ENCODE measurements around the gene TXNRD1.

DNA sequence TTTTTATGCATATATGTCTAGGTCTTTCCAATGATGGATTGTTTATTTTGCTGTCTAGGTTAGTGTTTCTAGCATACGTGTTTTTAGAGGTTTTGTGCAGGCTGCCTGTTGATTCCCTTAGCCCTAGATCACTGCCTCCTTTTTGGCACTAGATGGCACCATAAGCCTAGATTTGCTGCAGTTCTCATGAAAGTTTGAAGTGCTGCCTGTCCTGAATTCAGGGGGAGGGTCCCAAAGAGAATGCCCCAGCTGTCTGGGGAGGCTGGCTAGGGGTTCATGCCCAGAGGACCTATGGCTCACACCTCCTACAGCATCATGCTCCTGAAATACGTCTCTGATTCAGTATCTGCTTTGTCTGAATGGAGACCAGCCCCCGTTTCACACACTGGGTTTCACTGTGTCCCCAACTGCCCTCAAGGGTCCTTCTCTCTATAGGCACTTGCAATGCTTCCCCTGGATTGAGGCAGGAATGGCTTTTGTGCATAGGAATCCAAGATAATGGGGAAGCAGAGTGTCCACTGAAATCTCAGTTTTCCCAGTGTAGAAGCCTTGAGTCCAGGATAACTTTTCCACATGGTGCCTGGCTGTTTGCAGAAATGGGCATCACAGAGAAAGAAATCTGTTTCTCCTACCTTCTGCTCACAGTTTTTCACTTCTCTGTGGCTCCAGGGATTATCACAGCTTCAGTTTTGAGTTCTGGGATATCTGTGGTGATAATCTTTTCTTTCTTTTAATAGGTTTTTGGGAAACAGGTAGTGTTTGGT is 14.2 kb upstream of the TXNRD1 start:
- TF ChIP-seq, protein P1, sequence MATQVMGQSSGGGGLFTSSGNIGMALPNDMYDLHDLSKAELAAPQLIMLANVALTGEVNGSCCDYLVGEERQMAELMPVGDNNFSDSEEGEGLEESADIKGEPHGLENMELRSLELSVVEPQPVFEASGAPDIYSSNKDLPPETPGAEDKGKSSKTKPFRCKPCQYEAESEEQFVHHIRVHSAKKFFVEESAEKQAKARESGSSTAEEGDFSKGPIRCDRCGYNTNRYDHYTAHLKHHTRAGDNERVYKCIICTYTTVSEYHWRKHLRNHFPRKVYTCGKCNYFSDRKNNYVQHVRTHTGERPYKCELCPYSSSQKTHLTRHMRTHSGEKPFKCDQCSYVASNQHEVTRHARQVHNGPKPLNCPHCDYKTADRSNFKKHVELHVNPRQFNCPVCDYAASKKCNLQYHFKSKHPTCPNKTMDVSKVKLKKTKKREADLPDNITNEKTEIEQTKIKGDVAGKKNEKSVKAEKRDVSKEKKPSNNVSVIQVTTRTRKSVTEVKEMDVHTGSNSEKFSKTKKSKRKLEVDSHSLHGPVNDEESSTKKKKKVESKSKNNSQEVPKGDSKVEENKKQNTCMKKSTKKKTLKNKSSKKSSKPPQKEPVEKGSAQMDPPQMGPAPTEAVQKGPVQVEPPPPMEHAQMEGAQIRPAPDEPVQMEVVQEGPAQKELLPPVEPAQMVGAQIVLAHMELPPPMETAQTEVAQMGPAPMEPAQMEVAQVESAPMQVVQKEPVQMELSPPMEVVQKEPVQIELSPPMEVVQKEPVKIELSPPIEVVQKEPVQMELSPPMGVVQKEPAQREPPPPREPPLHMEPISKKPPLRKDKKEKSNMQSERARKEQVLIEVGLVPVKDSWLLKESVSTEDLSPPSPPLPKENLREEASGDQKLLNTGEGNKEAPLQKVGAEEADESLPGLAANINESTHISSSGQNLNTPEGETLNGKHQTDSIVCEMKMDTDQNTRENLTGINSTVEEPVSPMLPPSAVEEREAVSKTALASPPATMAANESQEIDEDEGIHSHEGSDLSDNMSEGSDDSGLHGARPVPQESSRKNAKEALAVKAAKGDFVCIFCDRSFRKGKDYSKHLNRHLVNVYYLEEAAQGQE (IDR thresholded peaks at IDR 0.05; ENCODE audit: insufficient replicate concordance, low read depth), result no peak
- TF ChIP-seq POLR2AphosphoS5 (IDR thresholded peaks at IDR 0.05; ENCODE audit: low read depth), result no peak

Data from HL-60 (cell line).